CD4-positive, CD25-positive, alpha-beta regulatory T cell (primary cell): ENCODE results near the gene CFI. TPM values are rescaled to one million over a fixed set of nuclear protein-coding genes. Genes with fewer than 3 reads are reported as not detected.

Experiments
- ATAC-seq, 2 donors: fragments of 150-1000 bp; cut with Tn5 transposase; one replicate each; pipeline ENCODE4 v1.10.0; 2021; ENCODE audit warnings: low read depth in 2 of 2, moderate number of reproducible peaks in 2 of 2, moderate library complexity in 1 of 2
- DNase-seq, 3 donors: peaks; one replicate each; pipeline versions ENCODE4 v3.0.0 to v3.0.0-alpha.2; 2012 to 2022; ENCODE audit warnings: mixed read lengths in 1 of 3
- H3K27ac ChIP-seq: one replicate; pipeline ENCODE4 v1.7.0; 2013; ENCODE audit warnings: mild to moderate bottlenecking, low read length; ENCODE audit not compliant: insufficient read depth, poor library complexity, severe bottlenecking
- H3K27me3 ChIP-seq: one replicate; pipeline ENCODE4 v1.7.0; 2013; ENCODE audit warnings: low read length; ENCODE audit not compliant: control insufficient read depth, insufficient read depth
- H3K36me3 ChIP-seq: one replicate; pipeline ENCODE4 v1.7.0; 2013; ENCODE audit warnings: mild to moderate bottlenecking, low read length, moderate library complexity; ENCODE audit not compliant: control insufficient read depth, insufficient read depth
- H3K4me1 ChIP-seq: 2 replicates; pipeline ENCODE4 v1.7.0; 2013; ENCODE audit warnings: mild to moderate bottlenecking, low read length; ENCODE audit not compliant: insufficient read depth, control insufficient read depth, poor library complexity, severe bottlenecking
- H3K4me3 ChIP-seq: one replicate; pipeline ENCODE4 v1.7.0; 2013; ENCODE audit warnings: low read depth, mild to moderate bottlenecking, low read length, moderate library complexity
- H3K9me3 ChIP-seq, 2 experiments: 1 replicate in 1 of 2; 2 replicates in 1 of 2; pipeline ENCODE4 v1.7.0; 2013; ENCODE audit warnings: low read length in 2 of 2, mild to moderate bottlenecking in 1 of 2, moderate library complexity in 1 of 2; ENCODE audit not compliant: control insufficient read depth in 2 of 2
- H3K27ac Mint-ChIP-seq, 3 donors: one replicate each; pipeline ENCODE4 v1.8.0; 2020 to 2022; ENCODE audit warnings: mild to moderate bottlenecking in 3 of 3, mixed read lengths in 3 of 3, moderate library complexity in 2 of 3
- H3K27me3 Mint-ChIP-seq: one replicate; pipeline ENCODE4 v1.8.0; 2022; ENCODE audit warnings: mild to moderate bottlenecking, mixed read lengths
- H3K36me3 Mint-ChIP-seq: one replicate; pipeline ENCODE4 v1.8.0; 2020; ENCODE audit warnings: mixed read lengths
- H3K4me1 Mint-ChIP-seq, 4 donors: one replicate each; pipeline ENCODE4 v1.8.0; 2020 to 2022; ENCODE audit warnings: mixed read lengths in 4 of 4, mild to moderate bottlenecking in 1 of 4
- H3K4me3 Mint-ChIP-seq, 4 donors: one replicate each; pipeline ENCODE4 v1.8.0; 2020 to 2022; ENCODE audit warnings: mild to moderate bottlenecking in 4 of 4, mixed read lengths in 4 of 4, moderate library complexity in 3 of 4
- H3K9me3 Mint-ChIP-seq, 7 donors: one replicate each; pipeline ENCODE4 v1.8.0; 2020 to 2022; ENCODE audit warnings: mixed read lengths in 7 of 7, mild to moderate bottlenecking in 3 of 7, moderate library complexity in 2 of 7
- polyA plus RNA-seq, 4 donors: library from polyadenylated mRNA; unstranded; fragments of 300-500 nt; fragmentation: Illumina TruSeq; gene quantifications; one replicate each; pipeline ENCODE4 v1.2.3, GENCODE V29; 2021
- total RNA-seq: library from RNA; stranded (reverse); gene quantifications from one replicate; pipeline ENCODE4 v1.2.3, GENCODE V29; 2022

The CFI gene
- total and polyA plus RNA-seq, 5 donors from 2014 or later: not detected

DNA sequence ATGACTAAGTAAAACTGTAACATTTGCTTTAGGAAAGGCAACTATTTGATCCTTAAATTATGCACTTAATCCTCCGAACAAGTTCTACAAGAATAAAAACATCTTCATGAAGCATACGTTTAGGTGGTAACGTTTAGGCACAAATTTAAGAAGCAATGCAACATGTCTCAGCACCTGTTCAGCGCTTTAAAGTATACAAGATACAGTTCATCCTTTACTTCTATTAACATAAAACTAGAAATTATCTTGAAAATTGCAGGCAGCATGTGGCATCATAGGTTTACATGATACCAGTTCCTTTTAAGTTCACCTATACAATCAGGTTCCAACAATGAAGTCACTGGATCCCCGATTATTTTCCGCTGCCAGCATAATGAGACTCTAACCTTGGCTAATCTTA, 73.4 kb downstream of the CFI start:
- Histone ChIP-seq H3K27ac (no peak overlapping the region), H3K9me3 (no peaks in the 10 kb centered on the region), H3K4me3 (peak overlapping the region; percentile 81), H3K4me1 (peaks cover 19% of the 10 kb centered on the region), H3K36me3 (no peaks in the 10 kb centered on the region), H3K27me3 (peaks cover 1% of the 10 kb centered on the region)
- Mint-ChIP-seq H3K4me1 (peaks cover 13 to 41% (median 15%) of the 10 kb centered on the region in 4 donors), H3K27ac (peak overlapping the region in 1 of 3 donors; percentile 27), H3K27me3 (peaks cover 9% of the 10 kb centered on the region), H3K9me3 (no peaks in the 10 kb centered on the region), H3K36me3 (peaks cover 29% of the 10 kb centered on the region), H3K4me3 (peak overlapping the region; percentile 86 to 94 (median 91))
- no peak for ATAC-seq
- no peak for DNase-seq

DNA sequence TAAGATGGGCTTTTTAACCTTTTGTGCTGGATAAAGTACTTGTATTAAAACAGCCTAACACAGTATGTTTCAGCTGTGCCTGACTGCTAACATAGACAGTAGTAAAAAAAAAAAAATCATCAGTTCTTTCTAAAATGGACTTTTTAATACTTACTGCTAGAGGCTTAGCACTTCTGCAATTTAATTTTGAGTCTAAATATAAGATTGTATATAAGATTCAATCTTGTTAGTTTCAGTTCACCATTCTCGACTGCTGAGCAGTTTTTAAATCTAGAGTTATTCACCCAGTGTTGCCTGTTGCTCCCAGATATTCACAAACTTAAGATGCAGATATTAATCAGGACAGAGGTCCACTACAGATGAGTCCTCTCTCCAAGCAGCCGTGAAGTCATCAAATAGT, 78.7 kb downstream of the CFI start:
- H3K27me3 Mint-ChIP-seq: no peaks in the 10 kb centered on the region
- DNase-seq: no peak
- H3K27ac Mint-ChIP-seq: no peak overlapping the region
- peaks cover 39% of the 10 kb centered on the region for H3K36me3 Mint-ChIP-seq
- H3K4me1 ChIP-seq: no peaks in the 10 kb centered on the region
- no peak for ATAC-seq
- H3K27me3 ChIP-seq: no peaks in the 10 kb centered on the region
- H3K9me3 Mint-ChIP-seq: no peaks in the 10 kb centered on the region
- H3K4me3 Mint-ChIP-seq: no peak overlapping the region
- H3K36me3 ChIP-seq: no peaks in the 10 kb centered on the region
- H3K9me3 ChIP-seq: no peaks in the 10 kb centered on the region
- no peak overlapping the region for H3K4me3 ChIP-seq
- H3K27ac ChIP-seq: no peak overlapping the region
- peaks cover 0 to 25% (median 13%) of the 10 kb centered on the region in 4 donors for H3K4me1 Mint-ChIP-seq

- H3K27me3 Mint-ChIP-seq: no peaks in the 10 kb centered on the region
- no peaks in the 10 kb centered on the region for H3K27me3 ChIP-seq
- ATAC-seq: no peak
- H3K27ac ChIP-seq: no peak overlapping the region
- no peaks in the 10 kb centered on the region for H3K9me3 Mint-ChIP-seq
- H3K36me3 Mint-ChIP-seq: peaks cover 40% of the 10 kb centered on the region
- H3K4me3 Mint-ChIP-seq: no peak overlapping the region
- H3K9me3 ChIP-seq: no peaks in the 10 kb centered on the region
- DNase-seq: no peak
- H3K4me3 ChIP-seq: no peak overlapping the region
- H3K27ac Mint-ChIP-seq: no peak overlapping the region
- H3K36me3 ChIP-seq: peaks cover 2% of the 10 kb centered on the region
- peaks cover 0 to 21% (median 9%) of the 10 kb centered on the region in 4 donors for H3K4me1 Mint-ChIP-seq
- no peaks in the 10 kb centered on the region for H3K4me1 ChIP-seq
Observed at GRCh38 chr4:109722357-109722756, 79.4 kb downstream of the CFI start.

- Mint-ChIP-seq H3K27ac (peak overlapping the region in 1 of 3 donors; percentile 43), H3K27me3 (no peaks in the 10 kb centered on the region), H3K4me1 (peaks cover under 1 to 22% (median 12%) of the 10 kb centered on the region in 4 donors), H3K9me3 (no peaks in the 10 kb centered on the region), H3K36me3 (peaks cover 42% of the 10 kb centered on the region), H3K4me3 (peak overlapping the region in 1 of 4 donors; percentile 80)
- DNase-seq (no peak), ATAC-seq (no peak)
- Histone ChIP-seq H3K27ac (no peak overlapping the region), H3K4me3 (no peak overlapping the region), H3K4me1 (no peaks in the 10 kb centered on the region), H3K27me3 (no peaks in the 10 kb centered on the region), H3K36me3 (peaks cover 14% of the 10 kb centered on the region), H3K9me3 (no peaks in the 10 kb centered on the region)
Observed at GRCh38 chr4:109721033-109721432, 80.8 kb downstream of the CFI start.

- Mint-ChIP-seq H3K36me3 (peaks cover 42% of the 10 kb centered on the region), H3K27me3 (no peaks in the 10 kb centered on the region), H3K9me3 (no peaks in the 10 kb centered on the region), H3K27ac (no peak overlapping the region), H3K4me1 (peaks cover 6 to 25% (median 13%) of the 10 kb centered on the region in 4 donors), H3K4me3 (no peak overlapping the region)
- DNase-seq: no peak
- H3K9me3 ChIP-seq: no peaks in the 10 kb centered on the region
- H3K27me3 ChIP-seq: no peaks in the 10 kb centered on the region
- peaks cover 14% of the 10 kb centered on the region for H3K36me3 ChIP-seq
- H3K27ac ChIP-seq: no peak overlapping the region
- H3K4me3 ChIP-seq: no peak overlapping the region
- ATAC-seq: no peak
- no peaks in the 10 kb centered on the region for H3K4me1 ChIP-seq
Observed at GRCh38 chr4:109719604-109720003, 82.2 kb downstream of the CFI start.

GRCh38 chr4:109718759-109719158, 83.0 kb downstream of the CFI start:
- Histone ChIP-seq H3K4me1 (no peaks in the 10 kb centered on the region), H3K9me3 (no peaks in the 10 kb centered on the region), H3K27me3 (no peaks in the 10 kb centered on the region), H3K4me3 (no peak overlapping the region), H3K36me3 (peaks cover 17% of the 10 kb centered on the region), H3K27ac (no peak overlapping the region)
- H3K27me3 Mint-ChIP-seq: no peaks in the 10 kb centered on the region
- DNase-seq: no peak
- peaks cover 6 to 22% (median 10%) of the 10 kb centered on the region in 4 donors for H3K4me1 Mint-ChIP-seq
- H3K36me3 Mint-ChIP-seq: peaks cover 38% of the 10 kb centered on the region
- ATAC-seq: no peak
- no peak overlapping the region for H3K4me3 Mint-ChIP-seq
- H3K9me3 Mint-ChIP-seq: no peaks in the 10 kb centered on the region
- H3K27ac Mint-ChIP-seq: no peak overlapping the region

GRCh38 chr4:109713500-109713899, 88.3 kb downstream of the CFI start:
- H3K4me1 ChIP-seq: no peaks in the 10 kb centered on the region
- no peak overlapping the region for H3K4me3 ChIP-seq
- no peaks in the 10 kb centered on the region for H3K27me3 ChIP-seq
- Mint-ChIP-seq H3K4me3 (no peak overlapping the region), H3K27me3 (no peaks in the 10 kb centered on the region), H3K4me1 (peaks cover 6 to 9% (median 8%) of the 10 kb centered on the region in 4 donors), H3K36me3 (peaks cover 32% of the 10 kb centered on the region), H3K9me3 (no peaks in the 10 kb centered on the region), H3K27ac (no peak overlapping the region)
- no peak for DNase-seq
- H3K9me3 ChIP-seq: no peaks in the 10 kb centered on the region
- no peak overlapping the region for H3K27ac ChIP-seq
- peaks cover 21% of the 10 kb centered on the region for H3K36me3 ChIP-seq
- ATAC-seq: no peak

DNA sequence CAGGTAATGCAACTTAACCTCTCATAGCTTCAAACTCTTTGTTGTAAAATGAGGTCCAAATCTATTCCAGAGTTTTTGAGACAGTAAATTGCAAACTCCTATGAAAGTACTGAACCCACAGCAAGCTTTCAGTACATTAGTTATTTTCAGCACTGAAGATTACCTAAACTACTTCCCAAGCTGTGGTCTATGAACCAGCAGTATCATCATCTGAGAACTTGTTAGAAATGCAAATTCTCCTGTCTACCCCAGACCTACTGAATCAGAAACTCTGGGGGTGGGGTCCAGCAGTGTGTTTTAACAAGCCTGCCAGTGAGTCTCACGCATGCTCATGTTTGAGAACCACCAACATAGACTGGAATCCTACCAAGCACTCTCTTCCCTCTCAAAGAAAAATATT, 92.8 kb downstream of the CFI start:
- Histone ChIP-seq H3K27me3 (no peaks in the 10 kb centered on the region), H3K4me1 (peaks cover 2% of the 10 kb centered on the region), H3K4me3 (no peak overlapping the region), H3K9me3 (no peaks in the 10 kb centered on the region), H3K36me3 (peaks cover 4% of the 10 kb centered on the region), H3K27ac (no peak overlapping the region)
- Mint-ChIP-seq H3K4me1 (peaks cover 1 to 5% (median 4%) of the 10 kb centered on the region in 4 donors), H3K9me3 (no peaks in the 10 kb centered on the region), H3K4me3 (no peak overlapping the region), H3K27ac (no peak overlapping the region), H3K36me3 (peaks cover 9% of the 10 kb centered on the region), H3K27me3 (no peaks in the 10 kb centered on the region)
- ATAC-seq (no peak), DNase-seq (no peak)
